ENCODE measurements around the gene TLL2.

TLL2 gene

GRCh38 chr10:96497391-96497790 lies 16.3 kb downstream of the TLL2 start:
- FAIRE-seq: no peak
- DNase-seq (ENCODE audit: insufficient read length, low spot score): no peak
- TF ChIP-seq POLR2A (IDR thresholded peaks at IDR 0.05; ENCODE audit: low read depth, low read length) (no peak), POU2F2 (IDR thresholded peaks at IDR 0.05; ENCODE audit: low read depth, low read length) (no peak), POLR2AphosphoS5 (IDR thresholded peaks at IDR 0.05; ENCODE audit: low read depth, low read length) (no peak), PAX5 (IDR thresholded peaks at IDR 0.05; ENCODE audit: insufficient read depth, low read length, severe bottlenecking) (no peak), SPI1 (IDR thresholded peaks at IDR 0.05; ENCODE audit: low read depth, low read length) (no peak), TAF1 (IDR thresholded peaks at IDR 0.05; ENCODE audit: low read depth, low read length) (no peak)

GRCh38 chr10:96496281-96496925 lies 17.3 kb downstream of the TLL2 start:
- TF ChIP-seq SPI1 (IDR thresholded peaks at IDR 0.05; ENCODE audit: low read depth, low read length): no peak
- TF ChIP-seq PAX5 (IDR thresholded peaks at IDR 0.05; ENCODE audit: insufficient read depth, low read length, severe bottlenecking): no peak
- no peak for TF ChIP-seq POLR2A (IDR thresholded peaks at IDR 0.05; ENCODE audit: low read depth, low read length)
- TF ChIP-seq TAF1 (IDR thresholded peaks at IDR 0.05; ENCODE audit: low read depth, low read length): no peak
- TF ChIP-seq POLR2AphosphoS5 (IDR thresholded peaks at IDR 0.05; ENCODE audit: low read depth, low read length): no peak
- TF ChIP-seq POU2F2 (IDR thresholded peaks at IDR 0.05; ENCODE audit: low read depth, low read length): no peak
- FAIRE-seq: no peak
- no peak for DNase-seq (ENCODE audit: insufficient read length, low spot score)

GRCh38 chr10:96495544-96495943 lies 18.2 kb downstream of the TLL2 start:
- no peak for FAIRE-seq
- no peak for DNase-seq (ENCODE audit: insufficient read length, low spot score)
- no peak for TF ChIP-seq SPI1 (IDR thresholded peaks at IDR 0.05; ENCODE audit: low read depth, low read length)
- no peak for TF ChIP-seq POLR2AphosphoS5 (IDR thresholded peaks at IDR 0.05; ENCODE audit: low read depth, low read length)
- no peak for TF ChIP-seq POLR2A (IDR thresholded peaks at IDR 0.05; ENCODE audit: low read depth, low read length)
- no peak for TF ChIP-seq TAF1 (IDR thresholded peaks at IDR 0.05; ENCODE audit: low read depth, low read length)
- TF ChIP-seq POU2F2 (IDR thresholded peaks at IDR 0.05; ENCODE audit: low read depth, low read length): no peak
- no peak for TF ChIP-seq PAX5 (IDR thresholded peaks at IDR 0.05; ENCODE audit: insufficient read depth, low read length, severe bottlenecking)

- DNase-seq (ENCODE audit: insufficient read length, low spot score): no peak
- no peak for FAIRE-seq
- TF ChIP-seq SPI1 (IDR thresholded peaks at IDR 0.05; ENCODE audit: low read depth, low read length): no peak
- no peak for TF ChIP-seq POLR2A (IDR thresholded peaks at IDR 0.05; ENCODE audit: low read depth, low read length)
- no peak for TF ChIP-seq PAX5 (IDR thresholded peaks at IDR 0.05; ENCODE audit: insufficient read depth, low read length, severe bottlenecking)
- TF ChIP-seq TAF1 (IDR thresholded peaks at IDR 0.05; ENCODE audit: low read depth, low read length): no peak
- no peak for TF ChIP-seq POLR2AphosphoS5 (IDR thresholded peaks at IDR 0.05; ENCODE audit: low read depth, low read length)
- no peak for TF ChIP-seq POU2F2 (IDR thresholded peaks at IDR 0.05; ENCODE audit: low read depth, low read length)
Observed at GRCh38 chr10:96494694-96495093, 19.0 kb downstream of the TLL2 start.

- TF ChIP-seq POU2F2 (IDR thresholded peaks at IDR 0.05; ENCODE audit: low read depth, low read length) (no peak), POLR2A (IDR thresholded peaks at IDR 0.05; ENCODE audit: low read depth, low read length) (no peak), PAX5 (IDR thresholded peaks at IDR 0.05; ENCODE audit: insufficient read depth, low read length, severe bottlenecking) (no peak), POLR2AphosphoS5 (IDR thresholded peaks at IDR 0.05; ENCODE audit: low read depth, low read length) (no peak), TAF1 (IDR thresholded peaks at IDR 0.05; ENCODE audit: low read depth, low read length) (no peak), SPI1 (IDR thresholded peaks at IDR 0.05; ENCODE audit: low read depth, low read length) (no peak)
- no peak for FAIRE-seq
- DNase-seq (ENCODE audit: insufficient read length, low spot score): no peak
Observed at GRCh38 chr10:96493871-96494525, 19.7 kb downstream of the TLL2 start.

GRCh38 chr10:96493254-96493653 lies 20.5 kb downstream of the TLL2 start:
- TF ChIP-seq POLR2A (IDR thresholded peaks at IDR 0.05; ENCODE audit: low read depth, low read length) (no peak), TAF1 (IDR thresholded peaks at IDR 0.05; ENCODE audit: low read depth, low read length) (no peak)
- DNase-seq (ENCODE audit: insufficient read length, low spot score) (no peak), FAIRE-seq (no peak)

- DNase-seq (ENCODE audit: insufficient read length, low spot score): no peak
- no peak for TF ChIP-seq SPI1 (IDR thresholded peaks at IDR 0.05; ENCODE audit: low read depth, low read length)
- TF ChIP-seq POU2F2 (IDR thresholded peaks at IDR 0.05; ENCODE audit: low read depth, low read length): no peak
- TF ChIP-seq POLR2AphosphoS5 (IDR thresholded peaks at IDR 0.05; ENCODE audit: low read depth, low read length): no peak
- TF ChIP-seq TAF1 (IDR thresholded peaks at IDR 0.05; ENCODE audit: low read depth, low read length): no peak
- TF ChIP-seq PAX5 (IDR thresholded peaks at IDR 0.05; ENCODE audit: insufficient read depth, low read length, severe bottlenecking): no peak
- no peak for TF ChIP-seq POLR2A (IDR thresholded peaks at IDR 0.05; ENCODE audit: low read depth, low read length)
Observed at GRCh38 chr10:96491303-96491702, 22.4 kb downstream of the TLL2 start.

GRCh38 chr10:96488161-96488935 lies 25.4 kb downstream of the TLL2 start:
- FAIRE-seq (no peak), DNase-seq (ENCODE audit: insufficient read length, low spot score) (no peak)
- no peak for TF ChIP-seq PAX5 (IDR thresholded peaks at IDR 0.05; ENCODE audit: insufficient read depth, low read length, severe bottlenecking)
- no peak for TF ChIP-seq POU2F2 (IDR thresholded peaks at IDR 0.05; ENCODE audit: low read depth, low read length)

More at GRCh38 chr10:96491303-96491702, 22.4 kb downstream of the TLL2 start:
- no peak for FAIRE-seq

GRCh38 chr10:96482815-96483588 lies 30.7 kb downstream of the TLL2 start:
- FAIRE-seq: no peak
- no peak for DNase-seq (ENCODE audit: insufficient read length, low spot score)
- TF ChIP-seq POLR2AphosphoS5 (IDR thresholded peaks at IDR 0.05; ENCODE audit: low read depth, low read length): no peak
- no peak for TF ChIP-seq TAF1 (IDR thresholded peaks at IDR 0.05; ENCODE audit: low read depth, low read length)
- TF ChIP-seq SPI1 (IDR thresholded peaks at IDR 0.05; ENCODE audit: low read depth, low read length): no peak
- TF ChIP-seq POU2F2 (IDR thresholded peaks at IDR 0.05; ENCODE audit: low read depth, low read length): no peak
- no peak for TF ChIP-seq POLR2A (IDR thresholded peaks at IDR 0.05; ENCODE audit: low read depth, low read length)
- TF ChIP-seq PAX5 (IDR thresholded peaks at IDR 0.05; ENCODE audit: insufficient read depth, low read length, severe bottlenecking): no peak
